H9 (cell line): ENCODE results near the gene CEACAM6. TPM values are rescaled to one million over a fixed set of nuclear protein-coding genes. Genes with fewer than 3 reads are reported as not detected.

Source experiments
- DNase-seq: peaks from one replicate; pipeline ENCODE4 v3.0.0-alpha.2; 2017
- H2AFZ ChIP-seq: one replicate; pipeline ENCODE4 v1.6.1; 2013; ENCODE audit warnings: mild to moderate bottlenecking, low read length, control low read depth, moderate library complexity
- H2AK5ac ChIP-seq: 2 replicates; pipeline ENCODE4 v1.6.1; 2013; ENCODE audit warnings: low read length, control low read depth, mixed read lengths; ENCODE audit not compliant: insufficient read length
- H2BK120ac ChIP-seq: one replicate; pipeline ENCODE4 v1.6.1; 2013; ENCODE audit warnings: low read depth, mild to moderate bottlenecking, low read length, control low read depth, inconsistent platforms; ENCODE audit not compliant: poor library complexity, severe bottlenecking
- H2BK12ac ChIP-seq: 2 replicates; pipeline ENCODE4 v1.6.1; 2013; ENCODE audit warnings: low read length, control low read depth, mixed read lengths, low read depth; ENCODE audit not compliant: insufficient read length
- H2BK15ac ChIP-seq: 2 replicates; pipeline ENCODE4 v1.6.1; 2013; ENCODE audit warnings: low read depth, low read length, control low read depth
- H2BK20ac ChIP-seq: one replicate; pipeline ENCODE4 v1.6.1; 2013; ENCODE audit warnings: low read depth, mild to moderate bottlenecking, low read length, control low read depth, inconsistent platforms; ENCODE audit not compliant: poor library complexity, severe bottlenecking
- H2BK5ac ChIP-seq: 2 replicates; pipeline ENCODE4 v1.6.1; 2013; ENCODE audit warnings: low read length, control low read depth, mixed read lengths; ENCODE audit not compliant: insufficient read length
- H3K14ac ChIP-seq: 2 replicates; pipeline ENCODE4 v1.6.1; 2013; ENCODE audit warnings: low read length, control low read depth; ENCODE audit not compliant: insufficient read depth
- H3K18ac ChIP-seq: 2 replicates; pipeline ENCODE4 v1.6.1; 2013; ENCODE audit warnings: low read depth, mild to moderate bottlenecking, mixed read lengths, low read length, control low read depth; ENCODE audit not compliant: insufficient read length
- H3K23ac ChIP-seq: 2 replicates; pipeline ENCODE4 v1.6.1; 2013; ENCODE audit warnings: low read length, control low read depth, mixed read lengths, low read depth; ENCODE audit not compliant: insufficient read length
- H3K23me2 ChIP-seq: 2 replicates; pipeline ENCODE4 v1.6.1; 2013; ENCODE audit warnings: low read depth, mild to moderate bottlenecking, mixed read lengths, low read length, control low read depth; ENCODE audit not compliant: insufficient read length, poor library complexity, severe bottlenecking
- H3K27ac ChIP-seq: 2 replicates; pipeline ENCODE4 v1.5.1; 2013; ENCODE audit warnings: low read length, control low read depth, mixed read lengths, low read depth; ENCODE audit not compliant: insufficient read length
- H3K27me3 ChIP-seq: 2 replicates; pipeline ENCODE4 v1.6.1; 2013; ENCODE audit warnings: low read length, control low read depth, inconsistent platforms; ENCODE audit not compliant: insufficient read depth
- H3K4ac ChIP-seq: 2 replicates; pipeline ENCODE4 v1.6.1; 2013; ENCODE audit warnings: low read depth, mild to moderate bottlenecking, control low read depth, inconsistent platforms, low read length, moderate library complexity
- H3K4me1 ChIP-seq: 2 replicates; pipeline ENCODE4 v1.6.1; 2013; ENCODE audit warnings: low read length, control low read depth, inconsistent platforms; ENCODE audit not compliant: insufficient read depth
- H3K4me2 ChIP-seq: 2 replicates; pipeline ENCODE4 v1.6.1; 2013; ENCODE audit warnings: low read length, control low read depth, mixed read lengths; ENCODE audit not compliant: insufficient read length, insufficient read depth
- H3K56ac ChIP-seq: 2 replicates; pipeline ENCODE4 v1.6.1; 2013; ENCODE audit warnings: low read depth, mild to moderate bottlenecking, mixed read lengths, low read length, control low read depth; ENCODE audit not compliant: insufficient read length
- H3K79me1 ChIP-seq: 2 replicates; pipeline ENCODE4 v1.6.1; 2013; ENCODE audit warnings: low read depth, mild to moderate bottlenecking, moderate library complexity, low read length, control low read depth, inconsistent platforms; ENCODE audit not compliant: insufficient read depth, poor library complexity, severe bottlenecking
- H3K79me2 ChIP-seq: 2 replicates; pipeline ENCODE4 v1.6.1; 2013; ENCODE audit warnings: low read length, control low read depth, inconsistent platforms; ENCODE audit not compliant: insufficient read depth
- H3K9ac ChIP-seq: 2 replicates; pipeline ENCODE4 v1.6.1; 2013; ENCODE audit warnings: low read length, control low read depth, mixed read lengths; ENCODE audit not compliant: insufficient read length; ENCODE audit errors: extremely low read depth
- H3K9me3 ChIP-seq: one replicate; pipeline ENCODE4 v1.6.1; 2013; ENCODE audit warnings: low read depth, low read length, inconsistent platforms; ENCODE audit not compliant: control insufficient read depth
- H3T11ph ChIP-seq: one replicate; pipeline ENCODE4 v1.6.1; 2013; ENCODE audit warnings: mild to moderate bottlenecking, low read length, control low read depth, inconsistent platforms
- H4K20me1 ChIP-seq: one replicate; pipeline ENCODE4 v1.6.1; 2013; ENCODE audit not compliant: control insufficient read depth, insufficient read length, insufficient read depth
- H4K5ac ChIP-seq: 2 replicates; pipeline ENCODE4 v1.6.1; 2013; ENCODE audit warnings: low read depth, mild to moderate bottlenecking, mixed read lengths, low read length, control low read depth; ENCODE audit not compliant: insufficient read length
- H4K8ac ChIP-seq: replicated peaks from 2 replicates; pipeline ENCODE4 v1.6.1; 2013; ENCODE audit warnings: low read length, control low read depth, mixed read lengths, low read depth; ENCODE audit not compliant: insufficient read length
- H4K91ac ChIP-seq: 2 replicates; pipeline ENCODE4 v1.6.1; 2013; ENCODE audit warnings: low read depth, mild to moderate bottlenecking, moderate library complexity, mixed read lengths, low read length, control low read depth; ENCODE audit not compliant: insufficient read length
- H3K27ac Mint-ChIP-seq, 3 experiments: 2 replicates in 2 of 3; 3 replicates in 1 of 3; pipeline ENCODE4 v1.8.0; 2020 to 2021; ENCODE audit warnings: mixed read lengths in 3 of 3, mild to moderate bottlenecking in 1 of 3, moderate library complexity in 1 of 3
- H3K27me3 Mint-ChIP-seq: 2 replicates; pipeline ENCODE4 v1.8.0; 2021; ENCODE audit warnings: low read depth, mild to moderate bottlenecking, moderate library complexity, mixed read lengths
- H3K36me3 Mint-ChIP-seq, 3 experiments: 2 replicates in 2 of 3; 3 replicates in 1 of 3; pipeline ENCODE4 v1.8.0; 2020 to 2021; ENCODE audit warnings: low read depth in 3 of 3, mixed read lengths in 3 of 3; ENCODE audit not compliant: insufficient read depth in 1 of 3
- H3K4me1 Mint-ChIP-seq, 2 experiments: 2 replicates each; pipeline ENCODE4 v1.8.0; 2020; ENCODE audit warnings: mixed read lengths in 2 of 2
- H3K4me3 Mint-ChIP-seq, 2 experiments: 2 replicates in 1 of 2; 3 replicates in 1 of 2; pipeline ENCODE4 v1.8.0; 2020 to 2021; ENCODE audit warnings: mild to moderate bottlenecking in 2 of 2, mixed read lengths in 2 of 2, moderate library complexity in 1 of 2
- H3K9me3 Mint-ChIP-seq, 2 experiments: 2 replicates in 1 of 2; 3 replicates in 1 of 2; pipeline ENCODE4 v1.8.0; 2020; ENCODE audit warnings: mild to moderate bottlenecking in 2 of 2, mixed read lengths in 2 of 2, moderate library complexity in 1 of 2
- WGBS: extraction: QIAGEN DNeasy Blood & Tissue Kit; methylation state at CpG from one replicate; pipeline ENCODE4 v1.1.7; 2013; ENCODE audit warnings: missing lambda C conversion rate, low lambda C conversion rate, mixed read lengths; ENCODE audit not compliant: insufficient read length; ENCODE audit errors: extremely low coverage; 5-methylcytosine and 5-hydroxymethylcytosine counted together
- total RNA-seq: library from RNA; stranded (reverse); gene quantifications from 2 replicates; pipeline ENCODE4 v1.2.1, GENCODE V29; 2021
- TF ChIP-seq, protein P1 (sequence below): fragments of 200-600 bp; sonication (generic); conservative IDR thresholded peaks from 3 replicates; pipeline ENCODE4 v1.8.0; 2021; ENCODE audit warnings: antibody characterized with exemption, mild to moderate bottlenecking

CEACAM6 gene
- total RNA-seq, 1 experiment from 2014 or later = not detected

DNA sequence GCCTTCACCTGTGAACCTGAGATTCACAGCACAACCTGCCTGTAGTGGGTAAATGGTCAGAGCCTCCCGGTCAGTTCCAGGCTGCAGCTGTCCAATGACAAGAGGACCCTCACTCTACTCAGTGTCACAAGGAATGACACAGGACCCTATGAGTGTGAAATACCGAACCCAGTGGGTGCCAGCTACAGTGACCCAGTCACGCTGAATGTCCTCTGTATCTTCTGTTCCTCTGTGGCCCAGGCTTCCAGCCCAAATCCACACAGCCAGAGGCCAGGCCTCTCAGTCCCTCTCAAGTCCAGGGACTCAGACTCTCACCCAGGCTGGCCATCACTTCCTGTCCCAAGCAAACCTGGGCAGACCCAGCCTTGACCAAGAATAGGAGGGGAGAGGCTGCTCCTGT, 51.8 kb downstream of the CEACAM6 start:
- Histone ChIP-seq H3K79me1 (no peaks in the 10 kb centered on the region), H3K23me2 (no peaks in the 10 kb centered on the region), H4K5ac (no peak overlapping the region), H3K4me1 (no peaks in the 10 kb centered on the region), H3K23ac (no peak overlapping the region), H4K91ac (no peak overlapping the region), H2AFZ (no peak overlapping the region), H3K4ac (no peak overlapping the region), H3K79me2 (no peaks in the 10 kb centered on the region), H2AK5ac (no peak overlapping the region), H4K8ac (no peak overlapping the region), H2BK5ac (no peak overlapping the region), H2BK120ac (no peak overlapping the region), H2BK12ac (no peak overlapping the region), H3K9ac (no peak overlapping the region), H3K27ac (no peak overlapping the region), H3T11ph (no peak overlapping the region), H3K56ac (no peak overlapping the region), H4K20me1 (no peaks in the 10 kb centered on the region), H3K27me3 (no peaks in the 10 kb centered on the region; the same call in 1 of the 2 replicates), H3K9me3 (no peaks in the 10 kb centered on the region), H3K18ac (no peak overlapping the region), H2BK15ac (no peak overlapping the region), H3K14ac (no peak overlapping the region), H2BK20ac (no peak overlapping the region), H3K4me2 (no peak overlapping the region)
- peaks cover 3% of the 10 kb centered on the region for H3K27me3 Mint-ChIP-seq
- peaks cover 0 to 26% (median 2%) of the 10 kb centered on the region in 3 experiments; a peak in 4 of 7 replicates for H3K36me3 Mint-ChIP-seq
- TF ChIP-seq, protein P1, sequence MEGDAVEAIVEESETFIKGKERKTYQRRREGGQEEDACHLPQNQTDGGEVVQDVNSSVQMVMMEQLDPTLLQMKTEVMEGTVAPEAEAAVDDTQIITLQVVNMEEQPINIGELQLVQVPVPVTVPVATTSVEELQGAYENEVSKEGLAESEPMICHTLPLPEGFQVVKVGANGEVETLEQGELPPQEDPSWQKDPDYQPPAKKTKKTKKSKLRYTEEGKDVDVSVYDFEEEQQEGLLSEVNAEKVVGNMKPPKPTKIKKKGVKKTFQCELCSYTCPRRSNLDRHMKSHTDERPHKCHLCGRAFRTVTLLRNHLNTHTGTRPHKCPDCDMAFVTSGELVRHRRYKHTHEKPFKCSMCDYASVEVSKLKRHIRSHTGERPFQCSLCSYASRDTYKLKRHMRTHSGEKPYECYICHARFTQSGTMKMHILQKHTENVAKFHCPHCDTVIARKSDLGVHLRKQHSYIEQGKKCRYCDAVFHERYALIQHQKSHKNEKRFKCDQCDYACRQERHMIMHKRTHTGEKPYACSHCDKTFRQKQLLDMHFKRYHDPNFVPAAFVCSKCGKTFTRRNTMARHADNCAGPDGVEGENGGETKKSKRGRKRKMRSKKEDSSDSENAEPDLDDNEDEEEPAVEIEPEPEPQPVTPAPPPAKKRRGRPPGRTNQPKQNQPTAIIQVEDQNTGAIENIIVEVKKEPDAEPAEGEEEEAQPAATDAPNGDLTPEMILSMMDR = no peak
- no peak overlapping the region for H3K4me3 Mint-ChIP-seq
- no peaks in the 10 kb centered on the region for H3K4me1 Mint-ChIP-seq
- no peak for DNase-seq
- no peak overlapping the region for H3K27ac Mint-ChIP-seq
- WGBS = no CpG with 5 or more reads among the region's 3 CpGs
- peaks cover 14 to 89% of the 10 kb centered on the region in 2 experiments for H3K9me3 Mint-ChIP-seq
